ENCODE measurements around the gene POLN. TPM values are rescaled to one million over a fixed set of nuclear protein-coding genes. Genes with fewer than 3 reads are reported as not detected.

Gene POLN
- polyA plus RNA-seq, 1 donor (not counting 4 experiments of a cell fraction or from before 2014, with no cell fraction given): 1.3 TPM

DNA sequence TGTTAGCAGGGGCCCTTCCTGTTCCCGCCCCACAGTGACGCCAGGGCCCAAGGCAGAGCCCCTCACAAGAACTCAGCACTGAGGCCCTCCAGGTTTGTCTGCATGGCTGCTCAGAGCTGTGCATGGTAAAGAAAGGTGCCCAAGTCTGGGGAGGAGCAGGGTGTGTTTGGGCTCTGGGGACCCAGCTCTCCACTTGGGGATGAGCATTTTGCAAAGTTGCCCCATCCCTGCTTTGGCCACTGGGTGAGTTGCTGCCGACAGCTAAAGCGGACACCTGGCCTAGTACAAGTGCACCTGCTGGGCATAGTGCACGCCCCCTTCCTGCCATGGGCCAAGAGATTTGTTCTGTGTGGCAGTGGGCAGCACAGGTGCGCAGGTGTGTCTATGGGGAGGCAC, 22.0 kb upstream of the POLN start:
- dilution Hi-C loops (cut with MboI; ENCODE audit: extremely low pct_ligation_motif_present, low sequenced_read_pairs): no loop called here
- FAIRE-seq: no peak

DNA sequence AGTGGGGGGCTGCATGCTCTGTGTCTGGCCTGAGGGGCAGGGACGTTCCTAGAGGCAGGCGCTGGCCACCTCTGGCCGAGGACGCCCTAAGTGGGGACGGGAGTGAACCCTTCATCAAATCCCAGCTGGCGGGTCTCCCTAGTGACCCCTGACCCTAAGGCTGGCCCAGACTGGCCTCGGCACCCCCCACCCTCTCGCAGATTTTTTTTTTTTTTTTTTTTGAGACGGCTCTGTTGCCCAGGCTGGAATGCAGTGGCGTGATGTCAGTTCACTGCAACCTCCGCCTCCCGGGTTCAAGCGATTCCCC, 21.0 kb upstream of the POLN start:
- Histone ChIP-seq H3K9me3 (ENCODE audit: control insufficient read depth, low read depth, low read length) (no peaks in the 10 kb centered on the region), H3K4me3 (ENCODE audit: control insufficient read depth in 2 of 3, extremely low read depth in 1 of 3, insufficient read depth in 2 of 3, low read depth in 1 of 3, low read length in 3 of 3) (peak overlapping the region; percentile 53 to 69 (median 66)), H3K27me3 (ENCODE audit: control insufficient read depth, extremely low read depth, insufficient read depth, low read length) (no peaks in the 10 kb centered on the region), H3K36me3 (ENCODE audit: control insufficient read depth in 2 of 2, extremely low read depth in 1 of 2, insufficient read depth in 2 of 2, low read length in 2 of 2) (peaks cover 0 to 2% of the 10 kb centered on the region in 2 experiments), H3K4me1 (ENCODE audit: control insufficient read depth, extremely low read depth, insufficient read depth, low read length) (peaks cover 10% of the 10 kb centered on the region), H2AFZ (ENCODE audit: control insufficient read depth, low read length) (peak overlapping the region; percentile 78), H3K9me1 (ENCODE audit: control insufficient read depth, extremely low read depth, insufficient read depth, low read length) (no peaks in the 10 kb centered on the region), H4K20me1 (ENCODE audit: control insufficient read depth, extremely low read depth, insufficient read depth, low read length) (peaks cover 4% of the 10 kb centered on the region), H3K4me2 (ENCODE audit: control insufficient read depth, extremely low read depth, insufficient read depth, low read depth, low read length) (peak overlapping the region; percentile 87), H3K9ac (ENCODE audit: control insufficient read depth, extremely low read depth, insufficient read depth, low read length) (peak overlapping the region; percentile 67), H3K79me2 (ENCODE audit: control insufficient read depth, insufficient read depth, low read length) (peaks cover 10% of the 10 kb centered on the region), H3K27ac (ENCODE audit: control insufficient read depth, insufficient read depth, low read length) (no peak overlapping the region)
- TF ChIP-seq, protein P1, sequence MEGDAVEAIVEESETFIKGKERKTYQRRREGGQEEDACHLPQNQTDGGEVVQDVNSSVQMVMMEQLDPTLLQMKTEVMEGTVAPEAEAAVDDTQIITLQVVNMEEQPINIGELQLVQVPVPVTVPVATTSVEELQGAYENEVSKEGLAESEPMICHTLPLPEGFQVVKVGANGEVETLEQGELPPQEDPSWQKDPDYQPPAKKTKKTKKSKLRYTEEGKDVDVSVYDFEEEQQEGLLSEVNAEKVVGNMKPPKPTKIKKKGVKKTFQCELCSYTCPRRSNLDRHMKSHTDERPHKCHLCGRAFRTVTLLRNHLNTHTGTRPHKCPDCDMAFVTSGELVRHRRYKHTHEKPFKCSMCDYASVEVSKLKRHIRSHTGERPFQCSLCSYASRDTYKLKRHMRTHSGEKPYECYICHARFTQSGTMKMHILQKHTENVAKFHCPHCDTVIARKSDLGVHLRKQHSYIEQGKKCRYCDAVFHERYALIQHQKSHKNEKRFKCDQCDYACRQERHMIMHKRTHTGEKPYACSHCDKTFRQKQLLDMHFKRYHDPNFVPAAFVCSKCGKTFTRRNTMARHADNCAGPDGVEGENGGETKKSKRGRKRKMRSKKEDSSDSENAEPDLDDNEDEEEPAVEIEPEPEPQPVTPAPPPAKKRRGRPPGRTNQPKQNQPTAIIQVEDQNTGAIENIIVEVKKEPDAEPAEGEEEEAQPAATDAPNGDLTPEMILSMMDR (optimal IDR thresholded peaks at IDR 0.05 in 1 of 3, IDR thresholded peaks at IDR 0.05 in 1 of 3, conservative IDR thresholded peaks at IDR 0.05 in 1 of 3; ENCODE audit: extremely low read depth in 1 of 3, insufficient read depth in 2 of 3, low read length in 3 of 3): no peak
- dilution Hi-C loops (cut with MboI; ENCODE audit: extremely low pct_ligation_motif_present, low sequenced_read_pairs): no loop called here
- FAIRE-seq (no peak), DNase-seq (ENCODE audit: low read depth, low spot score) (no peak)

More for the DNA sequence above, 22.0 kb upstream of the POLN start:
- no peak overlapping the region for H3K9ac ChIP-seq (ENCODE audit: control insufficient read depth, extremely low read depth, insufficient read depth, low read length)
- no peak overlapping the region for H3K27ac ChIP-seq (ENCODE audit: control insufficient read depth, insufficient read depth, low read length)
- H2AFZ ChIP-seq (ENCODE audit: control insufficient read depth, low read length): no peak overlapping the region
- no peak overlapping the region for H3K4me3 ChIP-seq (ENCODE audit: control insufficient read depth in 2 of 3, extremely low read depth in 1 of 3, insufficient read depth in 2 of 3, low read depth in 1 of 3, low read length in 3 of 3)
- no peak overlapping the region for H3K4me2 ChIP-seq (ENCODE audit: control insufficient read depth, extremely low read depth, insufficient read depth, low read depth, low read length)
- H3K9me3 ChIP-seq (ENCODE audit: control insufficient read depth, low read depth, low read length): no peaks in the 10 kb centered on the region
- no peak for TF ChIP-seq EZH2 (IDR thresholded peaks at IDR 0.05; ENCODE audit: low read length)
- TF ChIP-seq, protein P1 (optimal IDR thresholded peaks at IDR 0.05 in 1 of 3, IDR thresholded peaks at IDR 0.05 in 1 of 3, conservative IDR thresholded peaks at IDR 0.05 in 1 of 3; ENCODE audit: extremely low read depth in 1 of 3, insufficient read depth in 2 of 3, low read length in 3 of 3): no peak
- no peaks in the 10 kb centered on the region for H3K9me1 ChIP-seq (ENCODE audit: control insufficient read depth, extremely low read depth, insufficient read depth, low read length)
- H3K79me2 ChIP-seq (ENCODE audit: control insufficient read depth, insufficient read depth, low read length): peaks cover 10% of the 10 kb centered on the region
- no peak for DNase-seq (ENCODE audit: low read depth, low spot score)
- no peaks in the 10 kb centered on the region for H3K27me3 ChIP-seq (ENCODE audit: control insufficient read depth, extremely low read depth, insufficient read depth, low read length)
- H3K4me1 ChIP-seq (ENCODE audit: control insufficient read depth, extremely low read depth, insufficient read depth, low read length): peaks cover 10% of the 10 kb centered on the region
- H4K20me1 ChIP-seq (ENCODE audit: control insufficient read depth, extremely low read depth, insufficient read depth, low read length): peaks cover 4% of the 10 kb centered on the region
- peaks cover 0 to 2% of the 10 kb centered on the region in 2 experiments for H3K36me3 ChIP-seq (ENCODE audit: control insufficient read depth in 2 of 2, extremely low read depth in 1 of 2, insufficient read depth in 2 of 2, low read length in 2 of 2)

All from keratinocyte (primary cell).